ENCODE results near the gene FEV.

The FEV gene

GRCh38 chr2:218990612-218991011, 5.6 kb upstream of the FEV start:
- H3K4me1 ChIP-seq (ENCODE audit: control insufficient read depth, insufficient read depth, low read length), result peaks cover 6% of the 10 kb centered on the region

DNA sequence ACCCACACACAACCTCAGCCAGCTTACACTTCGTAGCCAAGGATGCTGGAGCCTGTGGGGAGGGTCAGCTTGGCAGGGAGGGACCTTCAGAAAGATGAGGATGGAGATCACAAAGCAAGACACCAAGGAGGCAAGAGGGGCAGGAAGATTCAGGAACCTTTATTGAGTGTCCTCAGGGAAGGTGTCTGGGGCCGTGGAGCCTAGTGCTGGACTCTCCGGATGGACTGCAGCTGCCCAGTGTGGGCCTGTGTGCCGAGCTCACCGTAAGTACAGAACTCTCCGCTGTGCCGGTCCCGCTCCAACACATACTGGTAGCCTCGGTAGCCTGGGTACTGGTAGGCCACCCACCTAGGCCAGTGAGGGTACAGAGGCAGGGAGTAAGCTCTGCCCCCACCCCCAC, 5.1 kb upstream of the FEV start:
- no peak for DNase-seq (ENCODE audit: low read depth)
- Histone ChIP-seq H3K4me1 (ENCODE audit: control insufficient read depth, insufficient read depth, low read length) (peaks cover 6% of the 10 kb centered on the region), H3K4me3 (ENCODE audit: low read length) (no peak overlapping the region), H3K36me3 (ENCODE audit: control insufficient read depth, insufficient read depth, low read length, severe bottlenecking) (no peaks in the 10 kb centered on the region), H3K9ac (ENCODE audit: low read length) (no peak overlapping the region), H3K9me3 (ENCODE audit: control insufficient read depth, low read length) (no peaks in the 10 kb centered on the region), H3K27me3 (replicated peaks; ENCODE audit: control insufficient read depth, insufficient read depth, low read length) (peaks cover 88% of the 10 kb centered on the region)

More at GRCh38 chr2:218990612-218991011, 5.6 kb upstream of the FEV start:
- no peak overlapping the region for H3K9ac ChIP-seq (ENCODE audit: low read length)
- DNase-seq (ENCODE audit: low read depth), result no peak
- H3K4me3 ChIP-seq (ENCODE audit: low read length), result no peak overlapping the region
- H3K27me3 ChIP-seq (replicated peaks; ENCODE audit: control insufficient read depth, insufficient read depth, low read length), result peaks cover 92% of the 10 kb centered on the region
- no peaks in the 10 kb centered on the region for H3K9me3 ChIP-seq (ENCODE audit: control insufficient read depth, low read length)
- no peaks in the 10 kb centered on the region for H3K36me3 ChIP-seq (ENCODE audit: control insufficient read depth, insufficient read depth, low read length, severe bottlenecking)

- DNase-seq (ENCODE audit: low read depth), result no peak
- H3K4me1 ChIP-seq (ENCODE audit: control insufficient read depth, insufficient read depth, low read length), result peaks cover 3% of the 10 kb centered on the region
- H3K27me3 ChIP-seq (replicated peaks; ENCODE audit: control insufficient read depth, insufficient read depth, low read length), result peaks cover 86% of the 10 kb centered on the region
- H3K36me3 ChIP-seq (ENCODE audit: control insufficient read depth, insufficient read depth, low read length, severe bottlenecking), result no peaks in the 10 kb centered on the region
- H3K9ac ChIP-seq (ENCODE audit: low read length), result no peak overlapping the region
- H3K4me3 ChIP-seq (ENCODE audit: low read length), result no peak overlapping the region
- H3K9me3 ChIP-seq (ENCODE audit: control insufficient read depth, low read length), result no peaks in the 10 kb centered on the region
These were observed 3.7 kb upstream of the FEV start for GRCh38 chr2:218988650-218989049.

GRCh38 chr2:218988164-218988563, 3.2 kb upstream of the FEV start:
- Histone ChIP-seq H3K27me3 (replicated peaks; ENCODE audit: control insufficient read depth, insufficient read depth, low read length) (peaks cover 88% of the 10 kb centered on the region), H3K4me1 (ENCODE audit: control insufficient read depth, insufficient read depth, low read length) (no peaks in the 10 kb centered on the region), H3K9me3 (ENCODE audit: control insufficient read depth, low read length) (no peaks in the 10 kb centered on the region), H3K36me3 (ENCODE audit: control insufficient read depth, insufficient read depth, low read length, severe bottlenecking) (no peaks in the 10 kb centered on the region), H3K4me3 (ENCODE audit: low read length) (no peak overlapping the region), H3K9ac (ENCODE audit: low read length) (no peak overlapping the region)
- no peak for DNase-seq (ENCODE audit: low read depth)

- H3K4me1 ChIP-seq (ENCODE audit: control insufficient read depth, insufficient read depth, low read length), result peaks cover 4% of the 10 kb centered on the region
- H3K9me3 ChIP-seq (ENCODE audit: control insufficient read depth, low read length), result no peaks in the 10 kb centered on the region
- DNase-seq (ENCODE audit: low read depth), result no peak
- no peak overlapping the region for H3K4me3 ChIP-seq (ENCODE audit: low read length)
- peaks cover 84% of the 10 kb centered on the region for H3K27me3 ChIP-seq (replicated peaks; ENCODE audit: control insufficient read depth, insufficient read depth, low read length)
- H3K36me3 ChIP-seq (ENCODE audit: control insufficient read depth, insufficient read depth, low read length, severe bottlenecking), result no peaks in the 10 kb centered on the region
- no peak overlapping the region for H3K9ac ChIP-seq (ENCODE audit: low read length)
These were observed 1.3 kb upstream of the FEV start for GRCh38 chr2:218986148-218986761.

- H3K9me3 ChIP-seq (ENCODE audit: control insufficient read depth, low read length), result no peaks in the 10 kb centered on the region
- H3K4me1 ChIP-seq (ENCODE audit: control insufficient read depth, insufficient read depth, low read length), result peaks cover 4% of the 10 kb centered on the region
- H3K9ac ChIP-seq (ENCODE audit: low read length), result no peak overlapping the region
- DNase-seq (ENCODE audit: low read depth), result no peak
- no peak overlapping the region for H3K4me3 ChIP-seq (ENCODE audit: low read length)
- H3K27me3 ChIP-seq (replicated peaks; ENCODE audit: control insufficient read depth, insufficient read depth, low read length), result peaks cover 77% of the 10 kb centered on the region
- no peaks in the 10 kb centered on the region for H3K36me3 ChIP-seq (ENCODE audit: control insufficient read depth, insufficient read depth, low read length, severe bottlenecking)
These were observed 524 bp upstream of the FEV start for GRCh38 chr2:218985325-218986091.

- DNase-seq (ENCODE audit: low read depth), result no peak
- Histone ChIP-seq H3K36me3 (ENCODE audit: control insufficient read depth, insufficient read depth, low read length, severe bottlenecking) (no peaks in the 10 kb centered on the region), H3K4me1 (ENCODE audit: control insufficient read depth, insufficient read depth, low read length) (peaks cover 4% of the 10 kb centered on the region), H3K4me3 (ENCODE audit: low read length) (no peak overlapping the region), H3K27me3 (replicated peaks; ENCODE audit: control insufficient read depth, insufficient read depth, low read length) (peaks cover 67% of the 10 kb centered on the region), H3K9me3 (ENCODE audit: control insufficient read depth, low read length) (no peaks in the 10 kb centered on the region), H3K9ac (ENCODE audit: low read length) (no peak overlapping the region)
These were observed 554 bp downstream of the FEV start for GRCh38 chr2:218984239-218985020.

- Histone ChIP-seq H3K36me3 (ENCODE audit: control insufficient read depth, insufficient read depth, low read length, severe bottlenecking) (no peaks in the 10 kb centered on the region), H3K4me3 (ENCODE audit: low read length) (no peak overlapping the region)
- no peak for DNase-seq (ENCODE audit: low read depth)
These were observed 1.1 kb downstream of the FEV start for GRCh38 chr2:218983934-218984238.

DNA sequence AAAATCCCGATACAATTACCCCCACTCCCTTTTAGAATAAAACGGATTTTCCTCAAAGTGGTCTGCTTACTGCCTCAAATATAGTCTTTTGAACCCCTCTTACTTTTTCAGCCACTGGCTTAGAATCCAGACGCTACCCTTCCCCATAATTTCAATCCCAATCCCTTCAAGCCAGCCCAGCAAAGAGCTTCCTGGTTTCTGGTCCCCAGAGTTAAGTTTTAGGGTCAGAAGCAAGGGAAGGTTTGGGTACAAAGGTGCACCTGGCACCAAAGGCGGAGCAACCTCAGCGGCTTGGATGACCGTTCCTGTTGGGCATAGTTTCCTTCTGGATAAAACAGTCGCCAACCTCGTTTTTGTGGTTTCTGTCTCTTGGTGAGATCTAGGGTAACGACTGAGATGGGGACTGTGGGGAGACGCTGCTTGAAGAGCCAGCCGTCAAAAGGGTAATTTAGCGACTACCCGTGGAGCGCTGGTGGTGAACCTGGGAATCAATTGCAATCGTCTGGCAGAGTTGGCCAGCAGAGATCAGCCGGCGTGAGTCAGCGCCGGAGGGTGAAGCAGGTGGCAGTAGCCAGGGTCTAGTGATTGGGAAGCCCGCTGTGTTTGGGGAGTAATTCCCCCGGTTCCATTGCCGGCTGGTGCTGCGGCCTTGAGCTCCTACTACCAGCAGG, 1.6 kb downstream of the FEV start:
- DNase-seq (ENCODE audit: low read depth), result no peak
- Histone ChIP-seq H3K9me3 (ENCODE audit: control insufficient read depth, low read length) (no peaks in the 10 kb centered on the region), H3K4me3 (ENCODE audit: low read length) (no peak overlapping the region), H3K9ac (ENCODE audit: low read length) (no peak overlapping the region), H3K4me1 (ENCODE audit: control insufficient read depth, insufficient read depth, low read length) (peaks cover 4% of the 10 kb centered on the region), H3K36me3 (ENCODE audit: control insufficient read depth, insufficient read depth, low read length, severe bottlenecking) (no peaks in the 10 kb centered on the region), H3K27me3 (replicated peaks; ENCODE audit: control insufficient read depth, insufficient read depth, low read length) (peaks cover 63% of the 10 kb centered on the region)

More at GRCh38 chr2:218983934-218984238, 1.1 kb downstream of the FEV start:
- no peak overlapping the region for H3K9ac ChIP-seq (ENCODE audit: low read length)
- H3K27me3 ChIP-seq (replicated peaks; ENCODE audit: control insufficient read depth, insufficient read depth, low read length), result peaks cover 63% of the 10 kb centered on the region
- no peaks in the 10 kb centered on the region for H3K9me3 ChIP-seq (ENCODE audit: control insufficient read depth, low read length)
- H3K4me1 ChIP-seq (ENCODE audit: control insufficient read depth, insufficient read depth, low read length), result peaks cover 4% of the 10 kb centered on the region

DNA sequence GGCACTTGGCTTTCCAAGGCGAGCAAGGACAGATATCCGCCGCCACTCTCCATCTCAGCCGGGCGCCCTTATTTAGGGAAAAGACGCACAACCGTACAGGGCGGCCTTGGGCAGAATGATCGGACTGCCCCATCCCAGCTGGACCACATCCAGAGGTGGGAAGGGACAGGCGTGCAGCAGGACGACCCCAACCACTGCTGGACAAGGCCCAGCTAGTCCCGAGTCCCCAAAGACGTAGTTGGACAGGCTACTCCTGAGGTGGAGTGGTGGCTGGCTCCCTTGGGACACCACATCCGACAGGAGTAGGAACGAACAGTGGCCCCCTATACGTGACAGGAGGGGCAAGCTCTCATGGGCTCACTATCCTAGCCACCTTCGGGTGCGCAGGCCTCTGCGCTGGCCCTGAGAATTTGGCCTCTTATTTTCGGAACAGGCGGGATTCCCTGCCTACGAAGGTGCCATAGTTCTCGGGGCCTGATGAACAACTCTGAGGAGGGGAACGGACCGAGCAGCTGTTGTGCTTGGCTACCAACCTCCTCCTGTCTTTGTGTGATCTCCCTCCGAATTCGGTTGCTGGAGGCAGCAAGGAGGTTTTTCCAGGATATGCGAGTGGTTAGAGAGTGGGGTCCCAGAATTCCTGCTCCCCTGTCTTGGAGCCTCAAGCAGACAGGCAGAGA, 2.3 kb downstream of the FEV start:
- no peak for DNase-seq (ENCODE audit: low read depth)
- H3K9me3 ChIP-seq (ENCODE audit: control insufficient read depth, low read length), result no peaks in the 10 kb centered on the region
- H3K27me3 ChIP-seq (replicated peaks; ENCODE audit: control insufficient read depth, insufficient read depth, low read length), result peaks cover 62% of the 10 kb centered on the region
- peaks cover 4% of the 10 kb centered on the region for H3K4me1 ChIP-seq (ENCODE audit: control insufficient read depth, insufficient read depth, low read length)
- H3K9ac ChIP-seq (ENCODE audit: low read length), result no peak overlapping the region
- no peaks in the 10 kb centered on the region for H3K36me3 ChIP-seq (ENCODE audit: control insufficient read depth, insufficient read depth, low read length, severe bottlenecking)
- H3K4me3 ChIP-seq (ENCODE audit: low read length), result no peak overlapping the region

All from adipocyte (in vitro differentiated cells).